Liver (tissue), 9 donors: ENCODE results near the gene DDX52. TPM values are rescaled to one million over a fixed set of nuclear protein-coding genes. Genes with fewer than 3 reads are reported as not detected.

ENCODE experiments used
- DNase-seq: peaks from one replicate; pipeline ENCODE4 v3.0.0-alpha.2; 2017; ENCODE audit warnings: low spot score
- H3K27ac ChIP-seq, 2 donors: one replicate each; pipeline ENCODE4 v1.7.0; 2013; ENCODE audit warnings: inconsistent platforms in 2 of 2, low read length in 2 of 2, control low read depth in 1 of 2, low read depth in 1 of 2, mild to moderate bottlenecking in 1 of 2
- H3K27me3 ChIP-seq, 4 donors: one replicate each; pipeline versions ENCODE4 v1.6.1 to v1.7.0; 2013; ENCODE audit warnings: low read length in 3 of 4, inconsistent platforms in 1 of 4, mild to moderate bottlenecking in 1 of 4, moderate library complexity in 1 of 4; ENCODE audit not compliant: control insufficient read depth in 4 of 4, insufficient read depth in 4 of 4
- H3K36me3 ChIP-seq, 4 donors: one replicate each; pipeline versions ENCODE4 v1.6.1 to v1.7.0; 2013; ENCODE audit warnings: low read length in 3 of 4, mild to moderate bottlenecking in 3 of 4, low read depth in 1 of 4, moderate library complexity in 1 of 4; ENCODE audit not compliant: control insufficient read depth in 4 of 4, insufficient read depth in 3 of 4
- H3K4me1 ChIP-seq, 4 donors: one replicate each; pipeline versions ENCODE4 v1.6.1 to v1.7.0; 2013; ENCODE audit warnings: low read length in 3 of 4, mild to moderate bottlenecking in 3 of 4, moderate library complexity in 1 of 4; ENCODE audit not compliant: control insufficient read depth in 4 of 4, insufficient read depth in 4 of 4
- H3K4me3 ChIP-seq, 3 donors: one replicate each; pipeline versions ENCODE4 v1.6.1 to v1.7.0; 2013; ENCODE audit warnings: low read length in 3 of 3, control low read depth in 1 of 3, low read depth in 1 of 3, mild to moderate bottlenecking in 1 of 3
- H3K9ac ChIP-seq, 2 donors: one replicate each; pipeline ENCODE4 v1.7.0; 2013; ENCODE audit warnings: low read length in 2 of 2, mild to moderate bottlenecking in 2 of 2, moderate library complexity in 2 of 2, control low read depth in 1 of 2, low read depth in 1 of 2
- H3K9me3 ChIP-seq, 4 donors: one replicate each; pipeline versions ENCODE4 v1.6.1 to v1.7.0; 2013; ENCODE audit warnings: low read length in 3 of 4; ENCODE audit not compliant: control insufficient read depth in 4 of 4
- CTCF ChIP-seq: fragments of 150-350 bp; IDR thresholded peaks from 2 replicates; pipeline ENCODE4 v1.5.1; 2017; ENCODE audit warnings: improper control_type of control experiment, low read depth, low read length; ENCODE audit not compliant: missing input control
- EGR1 ChIP-seq, 2 donors: IDR thresholded peaks; 2 replicates each; pipeline ENCODE4 v1.6.1; 2016 to 2018; ENCODE audit warnings: antibody characterized with exemption in 2 of 2, low read depth in 2 of 2
- FOXA1 ChIP-seq: IDR thresholded peaks from 2 replicates; pipeline ENCODE4 v1.6.1; 2016; ENCODE audit warnings: antibody characterized with exemption
- FOXA2 ChIP-seq: IDR thresholded peaks from 2 replicates; pipeline ENCODE4 v1.6.1; 2016; ENCODE audit warnings: antibody characterized with exemption
- GABPA ChIP-seq, 2 donors: IDR thresholded peaks in 1 of 2; conservative IDR thresholded peaks in 1 of 2; 2 replicates each; pipeline ENCODE4 v1.6.1; 2016; ENCODE audit warnings: antibody characterized with exemption in 2 of 2, mild to moderate bottlenecking in 1 of 2, moderate library complexity in 1 of 2
- HNF4A ChIP-seq, 2 donors: conservative IDR thresholded peaks; 2 replicates each; pipeline ENCODE4 v1.6.1; 2016; ENCODE audit warnings: antibody characterized with exemption in 2 of 2, mild to moderate bottlenecking in 2 of 2
- HNF4G ChIP-seq: IDR thresholded peaks from 2 replicates; pipeline ENCODE4 v1.6.1; 2016; ENCODE audit warnings: antibody characterized with exemption
- JUND ChIP-seq, 2 donors: IDR thresholded peaks; 2 replicates each; pipeline ENCODE4 v1.6.1; 2016; ENCODE audit warnings: antibody characterized with exemption in 2 of 2
- NR2F2 ChIP-seq: IDR thresholded peaks from 2 replicates; pipeline ENCODE4 v1.6.1; 2016; ENCODE audit warnings: antibody characterized with exemption
- RAD21 ChIP-seq, 2 donors: IDR thresholded peaks; 2 replicates each; pipeline ENCODE4 v1.6.1; 2016; ENCODE audit warnings: antibody characterized with exemption in 2 of 2, mild to moderate bottlenecking in 2 of 2
- RXRA ChIP-seq, 2 donors: IDR thresholded peaks; 2 replicates each; pipeline ENCODE4 v1.6.1; 2017 to 2018; ENCODE audit warnings: antibody characterized with exemption in 2 of 2, mild to moderate bottlenecking in 1 of 2
- SP1 ChIP-seq: IDR thresholded peaks from 2 replicates; pipeline ENCODE4 v1.6.1; 2018; ENCODE audit warnings: antibody characterized with exemption, mild to moderate bottlenecking
- TAF1 ChIP-seq: conservative IDR thresholded peaks from 2 replicates; pipeline ENCODE4 v1.6.1; 2016; ENCODE audit warnings: antibody characterized with exemption, mild to moderate bottlenecking
- YY1 ChIP-seq: IDR thresholded peaks from 2 replicates; pipeline ENCODE4 v1.6.1; 2016; ENCODE audit warnings: antibody characterized with exemption, mild to moderate bottlenecking
- WGBS: extraction: QIAGEN DNeasy Blood & Tissue Kit; methylation state at CpG from one replicate; pipeline ENCODE4 v1.1.7; 2013; 5-methylcytosine and 5-hydroxymethylcytosine counted together
- polyA plus RNA-seq, 2 donors: library from polyadenylated mRNA; stranded (reverse) in 1 of 2; unstranded in 1 of 2; fragments of 200-250 nt in 1 of 2; fragments of >200 nt in 1 of 2; fragmentation: Nextera tagmentation in 1 of 2; extraction: Ambion mirVana in 1 of 2; gene quantifications; one replicate each; pipeline versions ENCODE4 v1.2.1 to v1.2.3, GENCODE V29; 2013 to 2015
- total RNA-seq, 2 donors: library from RNA; depleted of rRNA; stranded (reverse); fragments of >200 nt; gene quantifications; one replicate each; pipeline ENCODE4 v1.2.3, GENCODE V29; 2014
- TF ChIP-seq, protein P1 (sequence below): IDR thresholded peaks from 2 replicates; pipeline ENCODE4 v1.6.1; 2016; ENCODE audit warnings: antibody characterized with exemption
- TF ChIP-seq, protein P2 (sequence below): IDR thresholded peaks from 2 replicates; pipeline ENCODE4 v1.6.1; 2016; ENCODE audit warnings: antibody characterized with exemption
- TF ChIP-seq, protein P3 (sequence below): IDR thresholded peaks from 2 replicates; pipeline ENCODE4 v1.6.1; 2016; ENCODE audit warnings: antibody characterized with exemption
- TF ChIP-seq, protein P4 (sequence below): IDR thresholded peaks from 2 replicates; pipeline ENCODE4 v1.6.1; 2016; ENCODE audit warnings: antibody characterized with exemption, mild to moderate bottlenecking
- donor health status: healthy.
- donor health status: healthy.
- donor health status: healthy.
- donor health status: healthy.
- donor health status: healthy.

DDX52 gene
- total and polyA plus RNA-seq, 4 donors: 4.6 to 14.1 (median 11.6) TPM

GRCh38 chr17:37672548-37673078 is 29.4 kb upstream of the DDX52 start:
- 87% methylated on average over 3 of the region's 3 CpGs for WGBS
- no peaks in the 10 kb centered on the region for H3K36me3 ChIP-seq

More at GRCh38 chr17:37672548-37673078, 29.4 kb upstream of the DDX52 start:
- Histone ChIP-seq H3K9me3 (no peaks in the 10 kb centered on the region), H3K9ac (no peak overlapping the region), H3K27ac (no peak overlapping the region), H3K27me3 (no peaks in the 10 kb centered on the region), H3K4me3 (no peak overlapping the region), H3K4me1 (peaks cover 0 to 23% (median 11%) of the 10 kb centered on the region in 4 donors)
- no peak for TF ChIP-seq FOXA2
- TF ChIP-seq NR2F2: no peak
- TF ChIP-seq, protein P1, sequence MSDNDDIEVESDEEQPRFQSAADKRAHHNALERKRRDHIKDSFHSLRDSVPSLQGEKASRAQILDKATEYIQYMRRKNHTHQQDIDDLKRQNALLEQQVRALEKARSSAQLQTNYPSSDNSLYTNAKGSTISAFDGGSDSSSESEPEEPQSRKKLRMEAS: no peak
- TF ChIP-seq EGR1 (IDR thresholded peaks at IDR 0.05; ENCODE audit: low read depth in 2 of 2): no peak
- no peak for TF ChIP-seq SP1
- no peak for TF ChIP-seq JUND (IDR thresholded peaks at IDR 0.05)
- TF ChIP-seq YY1: no peak
- TF ChIP-seq, protein P2, sequence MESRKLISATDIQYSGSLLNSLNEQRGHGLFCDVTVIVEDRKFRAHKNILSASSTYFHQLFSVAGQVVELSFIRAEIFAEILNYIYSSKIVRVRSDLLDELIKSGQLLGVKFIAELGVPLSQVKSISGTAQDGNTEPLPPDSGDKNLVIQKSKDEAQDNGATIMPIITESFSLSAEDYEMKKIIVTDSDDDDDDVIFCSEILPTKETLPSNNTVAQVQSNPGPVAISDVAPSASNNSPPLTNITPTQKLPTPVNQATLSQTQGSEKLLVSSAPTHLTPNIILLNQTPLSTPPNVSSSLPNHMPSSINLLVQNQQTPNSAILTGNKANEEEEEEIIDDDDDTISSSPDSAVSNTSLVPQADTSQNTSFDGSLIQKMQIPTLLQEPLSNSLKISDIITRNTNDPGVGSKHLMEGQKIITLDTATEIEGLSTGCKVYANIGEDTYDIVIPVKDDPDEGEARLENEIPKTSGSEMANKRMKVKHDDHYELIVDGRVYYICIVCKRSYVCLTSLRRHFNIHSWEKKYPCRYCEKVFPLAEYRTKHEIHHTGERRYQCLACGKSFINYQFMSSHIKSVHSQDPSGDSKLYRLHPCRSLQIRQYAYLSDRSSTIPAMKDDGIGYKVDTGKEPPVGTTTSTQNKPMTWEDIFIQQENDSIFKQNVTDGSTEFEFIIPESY: no peak
- TF ChIP-seq FOXA1: no peak
- TF ChIP-seq HNF4A (conservative IDR thresholded peaks at IDR 0.05): no peak
- TF ChIP-seq, protein P3, sequence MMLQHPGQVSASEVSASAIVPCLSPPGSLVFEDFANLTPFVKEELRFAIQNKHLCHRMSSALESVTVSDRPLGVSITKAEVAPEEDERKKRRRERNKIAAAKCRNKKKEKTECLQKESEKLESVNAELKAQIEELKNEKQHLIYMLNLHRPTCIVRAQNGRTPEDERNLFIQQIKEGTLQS: no peak
- TF ChIP-seq, protein P4, sequence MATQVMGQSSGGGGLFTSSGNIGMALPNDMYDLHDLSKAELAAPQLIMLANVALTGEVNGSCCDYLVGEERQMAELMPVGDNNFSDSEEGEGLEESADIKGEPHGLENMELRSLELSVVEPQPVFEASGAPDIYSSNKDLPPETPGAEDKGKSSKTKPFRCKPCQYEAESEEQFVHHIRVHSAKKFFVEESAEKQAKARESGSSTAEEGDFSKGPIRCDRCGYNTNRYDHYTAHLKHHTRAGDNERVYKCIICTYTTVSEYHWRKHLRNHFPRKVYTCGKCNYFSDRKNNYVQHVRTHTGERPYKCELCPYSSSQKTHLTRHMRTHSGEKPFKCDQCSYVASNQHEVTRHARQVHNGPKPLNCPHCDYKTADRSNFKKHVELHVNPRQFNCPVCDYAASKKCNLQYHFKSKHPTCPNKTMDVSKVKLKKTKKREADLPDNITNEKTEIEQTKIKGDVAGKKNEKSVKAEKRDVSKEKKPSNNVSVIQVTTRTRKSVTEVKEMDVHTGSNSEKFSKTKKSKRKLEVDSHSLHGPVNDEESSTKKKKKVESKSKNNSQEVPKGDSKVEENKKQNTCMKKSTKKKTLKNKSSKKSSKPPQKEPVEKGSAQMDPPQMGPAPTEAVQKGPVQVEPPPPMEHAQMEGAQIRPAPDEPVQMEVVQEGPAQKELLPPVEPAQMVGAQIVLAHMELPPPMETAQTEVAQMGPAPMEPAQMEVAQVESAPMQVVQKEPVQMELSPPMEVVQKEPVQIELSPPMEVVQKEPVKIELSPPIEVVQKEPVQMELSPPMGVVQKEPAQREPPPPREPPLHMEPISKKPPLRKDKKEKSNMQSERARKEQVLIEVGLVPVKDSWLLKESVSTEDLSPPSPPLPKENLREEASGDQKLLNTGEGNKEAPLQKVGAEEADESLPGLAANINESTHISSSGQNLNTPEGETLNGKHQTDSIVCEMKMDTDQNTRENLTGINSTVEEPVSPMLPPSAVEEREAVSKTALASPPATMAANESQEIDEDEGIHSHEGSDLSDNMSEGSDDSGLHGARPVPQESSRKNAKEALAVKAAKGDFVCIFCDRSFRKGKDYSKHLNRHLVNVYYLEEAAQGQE: no peak
- no peak for TF ChIP-seq RAD21 (IDR thresholded peaks at IDR 0.05)
- TF ChIP-seq CTCF: no peak
- TF ChIP-seq GABPA (IDR thresholded peaks at IDR 0.05 in 1 of 2, conservative IDR thresholded peaks at IDR 0.05 in 1 of 2): no peak
- no peak for TF ChIP-seq RXRA (IDR thresholded peaks at IDR 0.05)
- TF ChIP-seq HNF4G: no peak
- TF ChIP-seq TAF1: no peak
- DNase-seq: no peak
